ENCODE results near the gene KRT5. TPM values are rescaled to one million over a fixed set of nuclear protein-coding genes. Genes with fewer than 3 reads are reported as not detected.

KRT5 gene
- total and polyA plus RNA-seq, 2 experiments from 2014 or later: not detected

DNA sequence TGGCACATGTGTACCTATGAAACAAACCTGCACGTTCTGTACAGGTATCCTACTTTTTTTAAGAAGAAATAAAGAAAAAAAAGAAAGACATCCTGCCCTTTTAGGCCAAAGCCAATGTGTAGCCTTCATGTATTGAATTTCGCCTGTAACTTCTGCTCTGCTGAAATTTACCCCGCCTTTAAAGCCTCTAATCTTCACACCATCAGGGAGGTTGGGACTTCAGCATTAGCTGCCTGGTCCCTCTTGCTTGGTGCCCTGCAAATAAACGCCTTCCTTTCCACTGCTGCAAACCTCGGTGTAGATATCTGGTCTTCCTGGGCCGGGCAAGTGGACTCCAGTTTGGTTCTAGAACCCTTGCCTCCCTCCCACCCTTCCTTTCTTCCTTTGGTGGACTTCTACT lies 35.4 kb upstream of the KRT5 start:
- no peaks in the 10 kb centered on the region for H3F3A ChIP-seq (ENCODE audit: insufficient read depth)
- 54 to 66% methylated on average over 6 of the region's 6 CpGs for WGBS, 2 experiments (ENCODE audit: low coverage in 1 of 2, low lambda C conversion rate in 2 of 2, missing lambda C conversion rate in 2 of 2)
- TF ChIP-seq EZH2phosphoT487 (IDR thresholded peaks at IDR 0.05; ENCODE audit: insufficient read depth, low read depth): no peak
- TF ChIP-seq EZH2 (IDR thresholded peaks at IDR 0.05; ENCODE audit: insufficient read depth, poor library complexity, severe bottlenecking): no peak

DNA sequence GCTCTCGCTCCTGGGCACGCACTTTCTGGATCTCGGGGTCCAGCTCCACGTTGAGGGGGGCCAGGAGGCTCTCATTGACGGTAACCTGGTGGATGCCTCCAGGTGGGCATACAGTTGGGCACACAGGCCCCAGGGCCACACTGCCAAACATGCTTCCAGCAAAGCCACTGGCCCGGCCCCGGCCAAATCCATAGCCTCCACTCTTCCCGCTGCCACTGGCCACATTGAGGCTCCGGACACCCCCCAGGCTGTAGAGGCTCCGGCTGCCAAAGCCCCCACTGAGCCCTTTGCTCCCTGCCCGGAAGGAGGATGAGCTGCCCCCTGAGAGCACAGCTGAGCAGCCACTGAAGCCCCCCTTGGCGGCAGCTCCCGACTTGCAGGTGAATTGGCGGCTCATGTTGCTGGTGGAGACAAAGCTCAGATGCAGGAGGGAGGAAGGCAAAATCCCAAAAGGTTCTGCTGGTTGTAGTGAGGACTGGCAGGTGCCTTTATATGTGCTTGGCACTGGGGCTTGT lies 32.5 kb upstream of the KRT5 start, which contains the start of gene KRT71:
Gene KRT71 (minus strand): TSS at position 465 of the 515 bp plus-strand sequence. CDS start 68 bp downstream, at position 397.
- no peaks in the 10 kb centered on the region for H3K9me3 ChIP-seq (ENCODE audit: low read depth)
- in situ Hi-C loops (cut with MboI): no loop called here
- H3F3A ChIP-seq (ENCODE audit: insufficient read depth): no peaks in the 10 kb centered on the region
- H3K9me2 ChIP-seq (ENCODE audit: insufficient read depth): no peaks in the 10 kb centered on the region
- H3K27ac ChIP-seq: no peak within 1 kb of the TSS
- H3K79me2 ChIP-seq (ENCODE audit: insufficient read depth): no peaks in the 10 kb centered on the region
- 60 to 65% methylated on average over 14 of the region's 14 CpGs for WGBS, 2 experiments (ENCODE audit: low coverage in 1 of 2, low lambda C conversion rate in 2 of 2, missing lambda C conversion rate in 2 of 2)
- no peak within 1 kb of the TSS for H3K4me2 ChIP-seq (ENCODE audit: unreplicated experiment)
- no peaks in the 10 kb centered on the region for H3K4me1 ChIP-seq (ENCODE audit: insufficient read depth)
- DNase-seq: no peak
- H2AFZ ChIP-seq: no peak within 1 kb of the TSS
- H3K27me3 ChIP-seq (replicated peaks; ENCODE audit: insufficient read depth): peaks cover 46% of the 10 kb centered on the region
- TF ChIP-seq EZH2phosphoT487 (IDR thresholded peaks at IDR 0.05; ENCODE audit: insufficient read depth, low read depth): no peak
- TF ChIP-seq EZH2 (IDR thresholded peaks at IDR 0.05; ENCODE audit: insufficient read depth, poor library complexity, severe bottlenecking): no peak
- H3K4me3 ChIP-seq: no peak within 1 kb of the TSS
- no peaks in the 10 kb centered on the region for H4K20me1 ChIP-seq (ENCODE audit: insufficient read depth)
- H3K36me3 ChIP-seq (ENCODE audit: low read depth): no peaks in the 10 kb centered on the region
- H3K9ac ChIP-seq: no peak within 1 kb of the TSS

More for the DNA sequence above, 35.4 kb upstream of the KRT5 start:
- Histone ChIP-seq H3K36me3 (ENCODE audit: low read depth) (no peaks in the 10 kb centered on the region), H4K20me1 (ENCODE audit: insufficient read depth) (no peaks in the 10 kb centered on the region), H3K4me3 (no peak overlapping the region), H3K4me1 (ENCODE audit: insufficient read depth) (no peaks in the 10 kb centered on the region), H3K27me3 (replicated peaks; ENCODE audit: insufficient read depth) (peaks cover 57% of the 10 kb centered on the region), H3K27ac (no peak overlapping the region), H3K9me2 (ENCODE audit: insufficient read depth) (no peaks in the 10 kb centered on the region), H3K4me2 (ENCODE audit: unreplicated experiment) (no peak overlapping the region), H2AFZ (no peak overlapping the region), H3K9me3 (ENCODE audit: low read depth) (no peaks in the 10 kb centered on the region), H3K79me2 (ENCODE audit: insufficient read depth) (no peaks in the 10 kb centered on the region), H3K9ac (no peak overlapping the region)
- in situ Hi-C loops (cut with MboI): no loop called here
- no peak for DNase-seq

DNA sequence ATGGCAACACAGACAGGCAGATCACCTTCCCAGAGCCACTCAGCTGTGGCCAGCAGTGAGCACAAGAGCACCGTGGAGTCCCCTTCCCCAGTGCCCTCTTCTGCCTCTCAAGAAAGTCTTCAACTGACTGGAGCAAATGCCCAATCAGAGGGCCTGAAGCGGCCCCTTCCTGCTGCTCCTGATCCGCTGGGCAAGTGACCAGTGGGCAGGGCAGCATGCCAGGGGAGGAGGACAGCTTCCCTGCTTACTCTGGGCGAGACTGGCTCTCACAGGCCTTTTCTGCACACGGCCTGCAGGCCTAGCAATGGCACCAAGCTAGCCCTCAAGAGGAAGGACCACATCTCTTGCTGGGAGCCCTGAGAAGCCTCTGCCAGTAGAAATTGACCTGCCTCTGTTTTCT lies 31.9 kb upstream of the KRT5 start:
- Histone ChIP-seq H3K9ac (no peak overlapping the region), H3F3A (ENCODE audit: insufficient read depth) (no peaks in the 10 kb centered on the region), H3K27ac (no peak overlapping the region), H3K27me3 (replicated peaks; ENCODE audit: insufficient read depth) (peaks cover 46% of the 10 kb centered on the region), H4K20me1 (ENCODE audit: insufficient read depth) (no peaks in the 10 kb centered on the region), H3K9me2 (ENCODE audit: insufficient read depth) (no peaks in the 10 kb centered on the region), H3K36me3 (ENCODE audit: low read depth) (no peaks in the 10 kb centered on the region), H3K4me3 (no peak overlapping the region), H2AFZ (no peak overlapping the region), H3K79me2 (ENCODE audit: insufficient read depth) (no peaks in the 10 kb centered on the region), H3K4me1 (ENCODE audit: insufficient read depth) (no peaks in the 10 kb centered on the region), H3K4me2 (ENCODE audit: unreplicated experiment) (no peak overlapping the region), H3K9me3 (ENCODE audit: low read depth) (no peaks in the 10 kb centered on the region)
- in situ Hi-C loops (cut with MboI): no loop called here
- WGBS, 2 experiments (ENCODE audit: low coverage in 1 of 2, low lambda C conversion rate in 2 of 2, missing lambda C conversion rate in 2 of 2): 37 to 40% methylated on average over 5 of the region's 5 CpGs
- no peak for DNase-seq
- TF ChIP-seq EZH2 (IDR thresholded peaks at IDR 0.05; ENCODE audit: insufficient read depth, poor library complexity, severe bottlenecking): no peak
- TF ChIP-seq EZH2phosphoT487 (IDR thresholded peaks at IDR 0.05; ENCODE audit: insufficient read depth, low read depth): no peak

DNA sequence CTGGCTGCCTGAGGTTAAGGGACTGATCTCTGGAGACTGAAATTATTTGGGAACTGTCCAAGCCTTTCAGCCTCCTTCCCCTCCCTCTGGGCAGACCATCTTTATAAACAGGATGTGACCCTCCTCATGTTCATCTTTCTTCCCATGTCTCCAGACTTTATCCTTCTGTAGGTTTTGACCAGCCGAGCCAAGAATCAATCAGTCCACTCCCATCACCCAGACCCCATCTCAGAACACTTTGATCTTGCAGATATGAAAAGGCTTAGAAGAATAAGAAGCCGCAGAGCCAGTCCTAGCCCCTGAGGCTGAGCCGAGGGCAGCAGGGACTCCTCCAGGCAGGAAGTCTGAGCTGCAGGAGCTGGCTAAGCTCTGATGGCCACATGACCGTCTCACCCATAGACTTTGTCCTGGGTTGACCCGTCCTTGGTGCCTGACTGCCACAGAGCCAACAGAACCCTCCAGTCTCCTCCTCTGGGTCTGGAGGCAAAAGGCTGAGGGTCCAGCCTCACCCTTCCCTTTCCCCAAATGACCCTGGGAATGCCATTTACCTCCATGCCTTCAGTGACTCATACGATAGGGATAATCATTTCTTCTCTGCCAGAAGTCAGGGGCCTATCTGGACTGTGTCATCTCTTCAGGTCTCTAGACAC lies 31.1 kb upstream of the KRT5 start:
- 53 to 54% methylated on average over 6 of the region's 6 CpGs for WGBS, 2 experiments (ENCODE audit: low coverage in 1 of 2, low lambda C conversion rate in 2 of 2, missing lambda C conversion rate in 2 of 2)
- H3K36me3 ChIP-seq (ENCODE audit: low read depth): no peaks in the 10 kb centered on the region
- no peaks in the 10 kb centered on the region for H4K20me1 ChIP-seq (ENCODE audit: insufficient read depth)
- no peak overlapping the region for H3K9ac ChIP-seq
- no peaks in the 10 kb centered on the region for H3K79me2 ChIP-seq (ENCODE audit: insufficient read depth)
- H3F3A ChIP-seq (ENCODE audit: insufficient read depth): no peaks in the 10 kb centered on the region
- H3K27ac ChIP-seq: no peak overlapping the region
- no peak overlapping the region for H2AFZ ChIP-seq
- no peak overlapping the region for H3K4me3 ChIP-seq
- in situ Hi-C loops (cut with MboI): no loop called here
- DNase-seq: no peak
- H3K27me3 ChIP-seq (replicated peaks; ENCODE audit: insufficient read depth): peaks cover 44% of the 10 kb centered on the region
- TF ChIP-seq EZH2 (IDR thresholded peaks at IDR 0.05; ENCODE audit: insufficient read depth, poor library complexity, severe bottlenecking) (no peak), EZH2phosphoT487 (IDR thresholded peaks at IDR 0.05; ENCODE audit: insufficient read depth, low read depth) (no peak)
- no peaks in the 10 kb centered on the region for H3K9me3 ChIP-seq (ENCODE audit: low read depth)
- no peaks in the 10 kb centered on the region for H3K9me2 ChIP-seq (ENCODE audit: insufficient read depth)
- no peak overlapping the region for H3K4me2 ChIP-seq (ENCODE audit: unreplicated experiment)
- H3K4me1 ChIP-seq (ENCODE audit: insufficient read depth): no peaks in the 10 kb centered on the region

Measured in GM23248 (cell line).